NCI-H82 (cell line): ENCODE measurements around the gene CXCL11.
"Not testable (repeated sequence)": the region's sequence is repeated elsewhere in the genome, so short reads cannot be mapped to it uniquely, and the experiment has no call there.

Source experiments
- DNase-seq: peaks from one replicate; lab custom pipeline; 2025; lab: John Stamatoyannopoulos, UW

Gene CXCL11

DNA sequence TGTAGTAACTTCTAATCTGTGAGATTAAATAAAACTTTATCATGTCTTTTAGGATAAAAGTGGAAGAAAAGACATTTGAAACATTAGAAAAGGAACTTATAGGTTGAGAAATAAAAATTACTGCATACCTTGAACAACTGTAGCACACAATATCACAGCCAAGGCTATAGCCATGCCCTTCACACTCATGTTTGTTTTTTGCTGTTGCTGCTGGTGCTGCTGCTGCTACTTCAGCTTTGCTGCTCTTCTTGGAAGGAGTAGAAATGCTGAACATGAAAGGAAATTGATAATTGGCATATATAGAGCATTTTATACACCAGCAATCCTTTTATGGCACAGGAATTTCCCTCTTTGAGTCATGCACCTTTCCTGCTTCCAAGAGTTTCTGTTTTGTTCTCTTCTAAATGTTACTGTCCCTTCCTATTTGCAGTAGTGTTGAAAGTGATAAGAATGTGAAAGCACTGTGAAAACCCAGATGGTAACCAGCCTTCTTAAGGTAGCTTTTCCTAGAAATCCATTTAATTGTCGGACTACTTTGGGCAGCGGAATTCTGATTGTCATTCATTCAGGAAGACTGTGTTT, at the start of gene CXCL11:
Gene CXCL11 (minus strand): TSS at position 272 of the 582 bp plus-strand sequence. CDS start 83 bp downstream, at position 189.
- DNase-seq, result peak; percentile 47

DNA sequence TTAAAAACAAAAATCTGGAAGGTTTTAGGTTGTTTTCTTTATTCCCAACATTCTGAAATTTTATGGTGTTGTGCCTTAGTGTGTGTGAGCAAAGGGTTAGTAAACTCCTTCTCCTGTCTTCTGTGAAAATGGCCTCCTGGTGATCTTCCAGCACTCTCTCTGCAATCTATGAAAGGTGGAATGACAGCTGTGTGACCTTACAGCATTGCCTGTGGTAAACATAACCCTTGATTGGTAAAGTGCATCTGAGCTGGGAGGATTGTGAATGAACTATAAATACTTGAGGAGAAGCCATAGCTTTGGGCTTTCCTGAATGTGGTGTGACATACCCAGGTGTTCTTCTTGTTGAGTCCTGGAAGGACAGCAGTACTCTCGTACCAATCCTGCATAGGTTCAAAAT, 48.7 kb upstream of the CXCL11 start:
- peak; percentile 12 for DNase-seq

DNA sequence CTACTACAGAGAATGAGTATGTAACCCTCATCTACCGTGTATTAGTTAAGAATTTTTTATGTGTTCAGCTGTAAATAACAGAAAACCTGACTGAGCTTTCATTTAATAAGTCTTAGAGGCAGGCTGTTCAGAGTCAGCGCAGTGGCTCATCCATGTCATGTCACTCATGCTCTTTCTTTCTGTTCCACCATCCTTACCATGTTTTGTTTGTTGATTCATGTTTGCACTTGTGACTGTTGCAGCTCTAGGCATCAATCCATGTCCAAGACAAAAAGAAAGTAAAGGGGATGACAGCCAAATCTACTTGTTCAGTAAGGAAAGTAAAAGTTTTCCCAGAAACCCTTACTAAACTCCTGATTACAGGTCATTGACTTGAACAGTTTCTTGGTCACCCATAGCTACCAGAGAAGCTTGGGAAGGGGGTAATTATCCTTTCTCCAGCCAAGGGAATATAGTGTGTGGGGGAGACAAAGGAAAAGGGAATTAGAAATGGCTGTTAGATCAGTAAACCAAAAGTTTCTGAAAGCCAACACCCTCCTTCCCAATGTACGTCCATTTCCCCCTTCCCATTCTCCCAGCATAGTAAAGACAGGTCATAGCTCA, 47.6 kb upstream of the CXCL11 start:
- DNase-seq, result no peak

DNA sequence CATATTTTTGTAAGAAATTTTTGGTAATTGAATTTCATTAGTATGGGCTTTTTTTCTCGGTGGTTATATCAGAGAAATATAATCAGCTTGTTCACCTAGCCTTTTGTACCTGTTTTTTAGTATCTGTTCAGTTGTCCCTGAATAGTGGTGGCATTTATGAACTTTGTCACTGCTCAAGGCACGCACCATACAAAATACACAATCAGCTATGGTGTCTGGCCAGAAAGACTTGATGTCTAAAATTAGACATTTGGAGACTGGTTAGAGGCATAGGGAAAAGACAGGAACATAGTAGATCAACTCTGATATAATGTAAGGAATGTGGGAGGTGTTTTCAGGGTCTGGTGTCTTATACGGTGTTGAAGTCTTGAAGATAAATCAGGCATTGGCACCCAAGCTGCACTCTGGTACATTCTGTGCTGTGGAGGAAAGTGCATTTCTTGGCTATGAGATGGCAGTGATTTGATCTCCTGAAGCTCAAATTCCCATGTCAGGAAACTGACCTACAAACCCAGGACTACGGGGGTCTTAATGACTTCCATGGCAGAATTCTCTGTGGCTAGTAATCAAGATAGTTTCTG, 42.3 kb upstream of the CXCL11 start:
- DNase-seq, result no peak

DNA sequence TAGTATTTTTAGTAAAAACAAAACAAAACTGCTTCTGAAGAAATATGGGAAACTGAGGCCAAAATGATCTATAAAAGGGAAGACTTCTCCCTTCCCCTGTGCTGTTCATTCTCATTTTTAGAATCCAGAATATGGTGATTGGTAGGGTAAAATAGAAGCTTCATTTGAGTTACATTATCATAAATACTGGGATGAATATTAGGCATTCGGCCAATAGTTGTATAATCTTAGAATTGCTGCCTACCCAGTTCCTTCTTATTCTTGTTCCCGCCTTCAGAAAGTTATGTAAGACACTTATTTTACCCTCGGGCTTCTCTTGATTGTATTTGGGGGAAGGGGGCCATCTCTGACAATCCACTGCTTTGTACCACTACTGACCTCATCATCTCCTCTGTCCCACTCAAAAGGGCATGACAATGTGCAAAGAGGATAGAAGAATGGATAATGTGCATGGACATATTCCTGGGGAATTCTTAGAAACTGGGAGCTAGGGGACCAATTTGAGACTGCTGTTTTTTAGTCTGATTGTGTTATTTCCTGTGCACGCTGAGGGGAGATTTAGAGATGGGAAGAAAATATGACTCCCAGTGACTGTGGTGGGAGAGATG, 39.2 kb upstream of the CXCL11 start:
- DNase-seq, result no peak

DNA sequence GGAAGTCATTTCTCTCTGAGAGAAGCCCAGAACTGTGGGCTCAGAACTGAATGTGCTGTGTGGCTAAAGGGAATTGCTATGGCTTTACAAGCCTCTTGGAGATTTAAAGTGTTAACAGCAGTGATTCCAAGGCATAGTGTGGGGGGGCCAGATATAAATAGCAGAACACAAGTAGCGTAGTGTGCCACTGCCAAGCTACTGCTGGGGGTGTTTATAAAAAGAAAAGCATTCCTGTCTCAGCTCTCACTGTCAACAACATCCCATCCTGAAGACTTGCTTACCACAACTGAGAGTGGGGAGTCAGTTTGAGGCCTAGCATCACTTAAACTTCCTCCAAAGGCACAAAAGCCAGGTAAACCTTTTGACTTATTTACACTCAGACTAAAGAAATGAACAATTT, 38.6 kb upstream of the CXCL11 start, which contains the start of gene ART3:
Gene ART3 (plus strand): TSS at position 242 of the 400 bp plus-strand sequence. CDS start 1,181 bp downstream, outside the sequence.
- DNase-seq, result no peak

DNA sequence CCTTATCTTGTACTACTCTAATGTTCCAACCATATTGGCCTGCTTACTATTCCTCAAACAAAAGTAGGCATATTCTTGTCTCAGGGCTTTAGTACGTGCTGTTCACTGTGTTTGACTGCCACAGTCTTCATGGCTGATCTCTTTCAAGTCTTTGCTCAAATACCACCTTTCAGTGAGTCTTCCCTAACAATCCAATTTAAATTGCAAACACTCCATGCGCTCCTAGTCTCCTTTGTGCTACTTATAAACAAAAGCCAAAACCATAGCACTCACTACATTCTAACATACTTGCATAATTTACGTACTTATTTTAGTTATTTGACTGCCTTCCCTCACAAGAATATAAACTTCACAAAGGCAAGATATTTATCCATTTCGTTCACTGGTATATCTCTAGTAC, 36.9 kb upstream of the CXCL11 start:
- no peak for DNase-seq

DNA sequence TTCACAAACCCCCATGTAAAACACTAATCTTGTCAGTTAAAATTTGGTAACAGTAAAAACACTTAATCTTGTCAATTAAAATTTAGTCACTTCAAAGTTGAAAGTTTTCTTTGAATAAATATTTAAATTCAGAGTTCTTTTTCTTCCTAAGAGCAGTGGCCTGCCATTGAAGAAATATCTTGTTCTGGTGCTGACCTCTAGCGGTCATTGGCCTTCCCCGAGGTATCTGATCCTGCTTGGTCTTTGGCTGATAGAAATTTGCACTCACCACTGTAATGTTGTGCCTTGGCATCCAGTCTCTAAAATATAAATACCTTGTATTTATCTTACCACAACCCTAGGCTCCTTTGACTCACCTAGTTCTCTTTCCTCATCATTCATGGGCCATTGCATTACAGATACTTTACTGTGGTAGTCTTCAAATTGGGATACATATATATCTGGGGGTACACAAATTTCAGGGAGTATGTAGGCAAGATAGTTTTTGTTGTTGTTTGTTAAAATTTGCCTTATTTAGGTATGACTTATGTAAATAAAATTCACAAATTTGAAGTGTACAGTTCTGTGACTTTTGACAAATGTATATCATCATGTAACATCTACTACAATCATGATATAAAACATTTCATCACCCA, 31.9 kb upstream of the CXCL11 start:
- peak; percentile 84 for DNase-seq

DNA sequence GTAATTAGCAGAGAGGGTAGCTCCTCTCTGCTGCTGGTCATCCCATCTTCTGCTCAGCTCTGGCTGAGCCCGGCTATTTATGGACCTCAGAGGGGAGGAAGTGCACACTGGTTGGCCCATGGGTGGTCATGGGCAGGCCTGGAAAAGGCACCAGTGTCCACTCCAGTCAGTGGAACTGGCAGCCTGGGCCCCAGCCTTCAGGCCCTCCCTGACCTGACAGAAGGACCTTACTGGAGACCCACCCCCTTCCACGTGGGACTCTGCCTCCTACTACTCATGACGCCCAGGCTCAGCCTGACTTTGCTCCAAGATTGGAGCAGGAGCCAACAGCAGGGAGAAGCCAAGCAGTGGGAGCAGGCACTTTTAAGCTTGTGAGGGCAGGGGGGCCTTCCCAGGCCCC, 30.7 kb upstream of the CXCL11 start:
- no peak for DNase-seq

DNA sequence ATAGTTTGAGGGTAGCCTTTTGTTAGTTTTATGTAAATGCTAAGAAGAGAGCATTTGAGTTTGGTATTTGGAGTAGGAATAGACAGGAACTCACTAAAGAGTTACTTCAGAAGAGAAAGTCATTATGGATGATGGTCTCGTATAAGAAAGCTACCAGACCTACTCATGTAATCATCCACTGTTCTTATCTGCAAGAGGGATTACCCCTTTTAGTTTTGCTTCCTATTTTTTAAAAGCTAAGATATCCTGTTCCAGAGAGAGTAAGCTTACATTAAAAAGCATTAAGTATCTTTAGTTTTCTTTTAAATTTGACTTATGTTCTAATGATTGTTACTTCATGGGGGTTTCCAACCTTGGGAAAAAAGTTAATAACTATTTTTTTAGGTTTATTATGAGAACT, 26.1 kb upstream of the CXCL11 start:
- DNase-seq, result no peak

DNA sequence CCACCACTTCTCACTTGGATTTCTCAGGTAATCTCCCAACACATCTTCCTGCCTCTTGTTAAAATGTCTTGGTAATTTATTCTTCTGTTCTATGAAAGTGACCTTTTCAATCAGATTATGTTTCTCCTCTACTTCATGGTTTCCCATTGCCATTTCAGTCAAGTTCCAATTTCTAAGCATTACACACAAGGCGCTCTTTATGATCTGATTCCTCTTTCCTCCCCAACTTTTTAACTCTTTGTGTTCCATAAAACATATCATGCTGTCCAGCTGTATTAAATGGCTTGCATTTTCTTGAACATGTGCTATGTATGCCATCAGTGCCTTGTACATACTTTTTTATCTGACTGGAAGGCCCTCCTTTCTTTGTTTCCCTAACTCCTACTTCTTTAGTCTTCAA, 25.6 kb upstream of the CXCL11 start:
- no peak for DNase-seq

DNA sequence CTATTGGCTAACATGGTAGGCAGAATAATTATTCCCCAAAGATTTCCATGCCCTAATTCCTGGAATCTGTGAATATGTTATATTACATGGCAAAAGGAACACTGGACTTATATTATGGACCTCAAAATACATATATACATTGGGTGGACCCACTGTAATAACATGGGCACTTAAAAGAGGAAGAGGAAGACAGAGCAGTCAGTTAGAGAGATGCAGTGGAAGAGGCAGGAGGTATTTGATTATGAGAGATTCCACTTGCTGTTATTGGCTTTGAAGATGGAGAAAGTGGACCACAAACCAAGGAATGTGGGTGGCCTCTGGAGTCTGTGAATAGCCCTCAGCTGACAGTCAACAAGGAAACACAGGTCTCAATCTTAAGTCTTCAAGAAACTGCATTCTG, 24.6 kb upstream of the CXCL11 start:
- no peak for DNase-seq

DNA sequence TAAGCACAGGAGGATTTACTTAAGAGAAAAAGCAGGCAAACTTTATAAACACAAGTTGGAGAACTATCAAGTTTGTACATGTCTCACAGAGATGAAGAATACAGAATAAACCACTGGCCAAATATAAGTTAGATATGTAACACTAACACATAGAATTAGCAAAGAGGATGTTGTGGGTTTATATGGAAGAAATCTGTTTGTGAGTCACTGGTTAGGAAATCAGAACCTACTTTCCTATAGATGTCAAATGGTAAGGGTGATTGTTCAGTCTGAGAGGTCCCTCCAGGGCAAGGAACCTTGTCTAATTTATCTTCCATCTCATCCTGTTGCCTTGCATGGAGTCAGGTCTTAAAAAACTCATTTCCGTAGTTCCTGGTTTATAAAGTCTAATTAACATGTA, 23.9 kb upstream of the CXCL11 start:
- DNase-seq, result no peak

DNA sequence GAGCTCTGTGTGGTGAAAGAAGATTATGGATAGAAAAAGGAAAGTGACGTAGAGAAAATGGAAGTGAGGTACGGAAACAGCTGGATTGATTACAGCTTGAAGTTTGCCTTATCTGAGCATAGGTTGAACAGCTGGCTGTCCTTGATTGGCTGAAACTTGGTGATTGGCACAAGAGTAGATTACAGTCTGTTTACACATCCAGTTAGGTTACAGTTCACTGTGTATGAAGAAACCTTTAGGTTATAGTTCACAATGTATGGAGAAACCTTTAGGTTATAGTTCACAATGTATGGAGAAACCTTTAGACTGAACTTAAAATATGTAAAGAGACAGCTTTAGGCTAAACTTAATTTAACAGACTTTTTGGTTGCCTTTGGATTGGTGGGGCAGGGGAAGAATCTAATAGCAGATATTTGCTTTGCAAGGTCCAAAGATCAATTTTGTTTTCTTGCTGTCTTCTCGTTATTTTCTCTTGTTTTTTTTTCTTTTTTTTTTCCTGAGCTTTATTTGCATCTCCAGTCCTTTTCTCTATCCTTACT, 23.1 kb upstream of the CXCL11 start:
- no peak for DNase-seq

DNA sequence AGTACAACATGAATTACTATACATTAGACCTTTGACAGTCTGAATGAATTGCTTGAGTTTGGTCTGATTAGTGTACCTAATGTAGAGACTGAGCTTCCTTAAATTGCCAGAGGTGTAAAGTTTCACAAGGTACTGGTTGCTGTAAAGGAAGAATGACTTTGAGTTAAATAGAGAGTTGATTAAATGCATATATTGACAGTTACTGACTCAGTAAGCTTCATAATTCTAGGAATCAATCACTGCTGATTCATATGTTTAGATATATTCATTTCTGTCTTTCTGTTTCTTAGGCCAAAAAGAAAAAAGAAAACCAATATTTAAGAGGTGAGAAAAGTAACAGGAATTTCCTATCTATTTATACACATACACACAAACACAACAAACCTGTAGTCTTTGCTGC, 22.4 kb upstream of the CXCL11 start:
- no peak for DNase-seq

DNA sequence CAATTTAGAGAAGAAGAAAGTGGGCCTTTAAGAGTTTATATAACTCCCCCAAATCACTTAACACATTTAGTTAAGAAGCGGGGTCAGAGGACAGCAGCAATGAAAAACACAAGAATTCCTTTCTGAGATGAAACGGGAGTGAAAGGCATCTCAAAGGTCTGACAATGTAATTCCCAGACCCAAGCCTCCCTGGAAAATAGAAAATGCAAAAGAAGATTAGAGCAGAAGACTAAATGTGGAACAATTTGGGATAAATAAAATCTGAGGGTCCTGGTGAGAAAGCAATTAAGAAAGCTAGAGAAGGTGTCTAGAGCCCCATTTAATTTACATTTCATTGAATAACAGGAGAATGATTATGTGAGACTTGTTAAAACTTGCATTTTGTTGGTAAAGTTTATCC, 19.6 kb upstream of the CXCL11 start:
- DNase-seq, result no peak

DNA sequence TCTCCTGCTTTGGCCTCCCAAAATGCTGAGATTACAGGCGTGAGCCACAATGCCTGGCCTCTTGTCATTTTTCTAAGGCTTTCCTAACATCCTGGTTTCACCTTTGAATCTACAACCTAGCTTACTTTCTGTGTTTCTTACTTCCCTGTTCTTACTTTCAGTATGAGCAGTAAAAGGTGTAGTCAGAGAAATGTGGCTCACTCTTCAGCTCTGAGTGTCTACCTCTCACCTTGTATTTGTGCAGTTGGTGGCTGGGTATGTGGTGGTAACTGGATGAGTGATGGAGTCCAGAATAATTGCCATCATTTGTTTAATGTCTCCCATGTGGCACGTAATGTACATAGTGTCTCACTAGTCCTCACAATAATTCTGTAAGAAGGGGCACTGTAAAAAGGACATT, 19.1 kb upstream of the CXCL11 start:
- no peak for DNase-seq

DNA sequence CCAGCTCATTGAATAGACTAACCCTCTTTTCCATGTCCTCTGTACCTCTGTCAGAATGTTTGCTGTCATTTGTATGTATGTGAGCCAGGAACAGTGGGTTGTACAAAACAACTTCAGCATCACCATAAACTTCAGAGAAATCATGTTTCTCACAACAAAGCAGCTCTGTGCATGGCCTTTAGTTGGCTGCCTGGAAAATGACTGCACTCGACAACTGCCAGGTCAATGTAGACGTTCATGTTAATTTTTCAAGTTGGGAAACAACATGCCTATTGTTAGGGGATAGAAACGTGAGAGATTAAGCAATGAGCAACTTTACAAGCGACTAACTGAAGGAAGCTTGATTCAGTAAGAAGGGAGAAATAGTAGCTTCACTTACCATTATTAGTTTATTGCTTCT, 17.9 kb upstream of the CXCL11 start:
- DNase-seq, result no peak

DNA sequence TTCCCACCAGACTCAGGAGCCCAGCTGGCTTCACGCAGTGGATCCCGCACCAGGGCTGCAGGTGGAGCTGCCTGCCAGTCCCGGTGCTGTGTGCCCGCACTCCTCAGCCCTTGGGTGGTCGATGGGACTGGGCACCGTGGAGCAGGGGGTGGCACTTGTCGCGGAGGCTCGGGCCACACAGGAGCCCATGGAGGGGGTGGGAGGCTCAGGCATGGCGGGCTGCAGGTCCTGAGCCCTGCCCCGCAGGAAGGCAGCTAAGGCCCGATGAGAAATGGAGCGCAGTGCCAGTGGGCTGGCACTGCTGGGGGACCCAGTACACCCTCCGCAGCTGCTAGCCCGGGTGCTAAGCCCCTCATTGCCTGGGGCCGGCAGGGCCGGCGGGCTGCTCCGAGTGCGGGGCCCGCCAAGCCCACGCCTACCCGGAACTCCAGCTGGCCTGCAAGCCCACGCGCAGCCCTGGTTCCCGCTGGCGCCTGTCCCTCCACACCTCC, 14.7 kb upstream of the CXCL11 start:
- DNase-seq, result not testable (repeated sequence)

DNA sequence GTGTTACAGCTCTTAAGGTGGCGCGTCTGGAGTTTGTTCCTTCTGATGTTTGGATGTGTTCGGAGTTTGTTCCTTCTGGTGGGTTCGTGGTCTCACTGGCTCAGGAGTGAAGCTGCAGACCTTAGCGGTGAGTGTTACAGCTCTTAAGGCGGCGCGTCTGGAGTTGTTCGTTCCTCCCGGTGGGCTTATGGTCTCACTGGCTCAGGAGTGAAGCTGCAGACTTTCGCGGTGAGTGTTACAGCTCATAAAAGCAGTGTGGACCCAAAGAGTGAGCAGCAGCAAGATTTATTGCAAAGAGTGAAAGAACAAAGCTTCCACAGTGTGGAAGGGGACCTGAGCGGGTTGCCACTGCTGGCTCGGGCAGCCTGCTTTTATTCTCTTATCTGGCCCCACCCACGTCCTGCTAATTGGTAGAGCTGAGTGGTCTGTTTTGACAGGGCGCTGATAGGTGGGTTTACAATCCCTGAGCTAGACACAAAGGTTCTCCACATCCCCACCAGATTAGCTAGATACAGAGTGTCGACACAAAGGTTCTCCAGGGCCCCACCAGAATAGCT, 14.1 kb upstream of the CXCL11 start:
- DNase-seq, result not testable (repeated sequence)

DNA sequence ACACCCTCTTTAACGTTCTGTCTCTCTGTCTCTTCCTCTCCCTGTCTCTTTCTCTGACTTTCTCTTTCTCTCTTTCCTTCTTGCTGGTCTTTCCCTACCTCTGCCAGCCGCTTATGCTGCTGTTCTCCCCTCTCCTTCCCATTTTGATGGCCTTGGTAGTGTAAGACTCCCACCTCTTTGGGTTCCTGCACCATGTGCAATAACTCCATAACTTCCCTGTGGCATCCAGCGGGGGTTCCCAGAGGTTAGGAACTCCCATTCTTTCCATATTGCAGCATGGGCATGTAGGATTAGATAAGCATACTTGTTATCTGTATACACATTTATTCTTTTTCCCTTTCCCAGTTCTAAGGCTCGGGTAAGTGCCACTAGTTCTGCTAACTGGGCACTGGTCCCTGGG, 8.8 kb upstream of the CXCL11 start:
- not testable (repeated sequence) for DNase-seq

DNA sequence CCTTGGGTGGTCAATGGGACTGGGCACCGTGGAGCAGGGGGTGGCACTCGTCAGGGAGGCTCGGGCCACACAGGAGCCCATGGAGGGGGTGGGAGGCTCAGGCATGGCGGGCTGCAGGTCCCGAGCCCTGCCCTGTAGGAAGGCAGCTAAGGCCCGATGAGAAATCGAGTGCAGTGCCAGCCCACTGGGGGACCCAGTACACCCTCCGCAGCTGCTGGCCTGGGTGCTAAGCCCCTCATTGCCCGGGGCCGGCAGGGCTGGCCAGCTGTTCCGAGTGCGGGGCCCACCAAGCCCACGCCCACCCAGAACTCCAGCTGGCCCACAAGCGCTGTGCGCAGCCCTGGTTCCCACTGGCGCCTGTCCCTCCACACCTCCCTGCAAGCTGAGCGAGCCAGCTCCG, 7.4 kb upstream of the CXCL11 start:
- DNase-seq, result not testable (repeated sequence)
